RWPE2 (cell line): Measurements from ENCODE around the gene SLMAP.

Source experiments
- ATAC-seq: fragments of 200-7000 bp; cut with Tn5 transposase; 3 replicates; pipeline ENCODE4 v1.9.1; 2021; ENCODE audit warnings: low read depth
- DNase-seq: peaks from one replicate; pipeline ENCODE4 v3.0.0-alpha.2; 2020; ENCODE audit warnings: low spot score
- H3K27ac ChIP-seq: fragments of 450-650 bp; 2 replicates; pipeline ENCODE4 v1.5.1; 2017; ENCODE audit warnings: mild to moderate bottlenecking; ENCODE audit not compliant: poor library complexity, severe bottlenecking
- H3K27me3 ChIP-seq: fragments of 250-450 bp; sonication (Bioruptor Pico); 2 replicates; pipeline ENCODE4 v1.5.1; 2021; ENCODE audit warnings: mild to moderate bottlenecking, moderate library complexity; ENCODE audit not compliant: insufficient read depth, poor library complexity, severe bottlenecking
- H3K36me3 ChIP-seq: fragments of 250-450 bp; sonication (Bioruptor Pico); 2 replicates; pipeline ENCODE4 v1.5.1; 2020; ENCODE audit warnings: low read depth, mild to moderate bottlenecking, moderate library complexity
- H3K4me1 ChIP-seq: fragments of 250-450 bp; sonication (Bioruptor Pico); 2 replicates; pipeline ENCODE4 v1.5.1; 2021; ENCODE audit warnings: mild to moderate bottlenecking, moderate library complexity; ENCODE audit not compliant: insufficient read depth, poor library complexity, severe bottlenecking
- H3K4me3 ChIP-seq: fragments of 250-450 bp; sonication (Bioruptor Pico); 2 replicates; pipeline ENCODE4 v1.5.1; 2021; ENCODE audit warnings: mild to moderate bottlenecking, moderate library complexity; ENCODE audit not compliant: severe bottlenecking
- H3K9me3 ChIP-seq: fragments of 250-450 bp; sonication (Bioruptor Pico); 2 replicates; pipeline ENCODE4 v1.5.1; 2021; ENCODE audit warnings: mild to moderate bottlenecking, moderate library complexity; ENCODE audit not compliant: severe bottlenecking
- CTCF ChIP-seq: fragments of 450-650 bp; IDR thresholded peaks from one replicate; pipeline ENCODE4 v1.5.1; 2017; ENCODE audit warnings: mild to moderate bottlenecking, moderate library complexity; ENCODE audit not compliant: poor library complexity, severe bottlenecking

Gene SLMAP

GRCh38 chr3:57927916-57928315 is 171.8 kb downstream of the SLMAP start:
- Histone ChIP-seq H3K27me3 (no peaks in the 10 kb centered on the region), H3K36me3 (peaks cover 56% of the 10 kb centered on the region), H3K4me1 (no peaks in the 10 kb centered on the region), H3K27ac (no peak overlapping the region), H3K4me3 (no peak overlapping the region), H3K9me3 (no peaks in the 10 kb centered on the region)
- ATAC-seq (no peak), DNase-seq (no peak)
- no peak for TF ChIP-seq CTCF

- Histone ChIP-seq H3K4me3 (no peak overlapping the region), H3K27me3 (no peaks in the 10 kb centered on the region), H3K9me3 (no peaks in the 10 kb centered on the region), H3K27ac (no peak overlapping the region), H3K4me1 (no peaks in the 10 kb centered on the region), H3K36me3 (peaks cover 52% of the 10 kb centered on the region)
- TF ChIP-seq CTCF = no peak
- ATAC-seq = no peak
- DNase-seq = no peak
Measured at GRCh38 chr3:57928511-57928910, 172.4 kb downstream of the SLMAP start.

GRCh38 chr3:57929988-57930387 is 173.9 kb downstream of the SLMAP start:
- DNase-seq (no peak), ATAC-seq (no peak)
- Histone ChIP-seq H3K36me3 (peaks cover 49% of the 10 kb centered on the region), H3K27ac (no peak overlapping the region), H3K4me1 (no peaks in the 10 kb centered on the region), H3K27me3 (no peaks in the 10 kb centered on the region), H3K4me3 (no peak overlapping the region), H3K9me3 (no peaks in the 10 kb centered on the region)
- TF ChIP-seq CTCF = no peak

- H3K27ac ChIP-seq = no peak overlapping the region
- ATAC-seq = no peak
- no peaks in the 10 kb centered on the region for H3K27me3 ChIP-seq
- TF ChIP-seq CTCF = no peak
- H3K9me3 ChIP-seq = no peaks in the 10 kb centered on the region
- H3K4me3 ChIP-seq = no peak overlapping the region
- no peaks in the 10 kb centered on the region for H3K4me1 ChIP-seq
- no peak for DNase-seq
- peaks cover 25% of the 10 kb centered on the region for H3K36me3 ChIP-seq
Measured at GRCh38 chr3:57933602-57934001, 177.5 kb downstream of the SLMAP start.

- H3K9me3 ChIP-seq = no peaks in the 10 kb centered on the region
- H3K27me3 ChIP-seq = no peaks in the 10 kb centered on the region
- no peak for DNase-seq
- no peaks in the 10 kb centered on the region for H3K4me1 ChIP-seq
- H3K27ac ChIP-seq = no peak overlapping the region
- H3K36me3 ChIP-seq = peaks cover 20% of the 10 kb centered on the region
- TF ChIP-seq CTCF = no peak
- no peak for ATAC-seq
- no peak overlapping the region for H3K4me3 ChIP-seq
Measured at GRCh38 chr3:57934373-57934772, 178.3 kb downstream of the SLMAP start.
